ENCODE results near the gene MRGPRE.

Gene MRGPRE

DNA sequence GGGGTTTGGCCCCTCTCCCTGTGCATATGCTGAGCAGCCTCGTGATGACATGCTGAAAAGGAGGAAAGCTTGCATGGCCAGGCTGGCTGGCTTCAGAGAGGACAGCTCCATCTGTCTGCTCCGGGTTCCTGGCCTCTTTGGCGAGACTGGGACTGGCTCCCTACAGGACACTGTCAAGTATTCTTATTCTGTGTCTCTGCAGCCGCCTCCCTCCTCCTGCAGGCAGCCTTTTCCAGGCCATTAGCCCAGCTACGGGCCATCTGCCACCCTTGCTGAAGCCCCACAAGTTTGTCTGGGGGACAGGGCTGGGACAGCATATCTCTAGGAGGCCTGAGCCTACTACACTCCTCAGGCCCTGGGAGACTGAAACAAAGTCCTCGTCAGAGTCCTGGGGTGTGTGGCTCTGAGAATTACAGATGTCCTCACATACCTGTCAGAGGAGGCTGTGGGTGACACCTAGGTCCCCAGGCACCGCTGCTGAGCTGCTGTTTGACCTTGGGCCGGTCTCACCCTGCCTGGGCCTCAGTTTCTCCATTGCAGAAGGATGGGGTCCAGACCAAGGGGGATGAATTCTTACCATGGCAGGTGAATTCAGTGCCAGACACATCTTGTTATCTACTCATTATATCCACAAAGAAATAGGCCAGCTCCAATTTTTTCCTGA is 24.6 kb downstream of the MRGPRE start:
- no peak for DNase-seq

DNA sequence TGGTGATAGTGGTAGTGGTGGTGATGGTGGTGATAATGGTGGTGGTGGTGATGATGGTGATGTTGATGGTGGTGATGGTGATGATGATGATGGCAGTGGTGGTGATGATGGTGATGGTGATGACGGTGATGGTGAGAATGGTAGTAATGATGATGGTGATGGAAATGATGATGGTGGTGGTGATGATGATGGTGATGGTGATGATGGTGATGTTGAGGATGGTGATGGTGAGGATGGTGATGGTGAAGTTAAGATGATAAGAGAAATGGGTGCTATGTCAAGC is 25.4 kb downstream of the MRGPRE start:
- DNase-seq: no peak

DNA sequence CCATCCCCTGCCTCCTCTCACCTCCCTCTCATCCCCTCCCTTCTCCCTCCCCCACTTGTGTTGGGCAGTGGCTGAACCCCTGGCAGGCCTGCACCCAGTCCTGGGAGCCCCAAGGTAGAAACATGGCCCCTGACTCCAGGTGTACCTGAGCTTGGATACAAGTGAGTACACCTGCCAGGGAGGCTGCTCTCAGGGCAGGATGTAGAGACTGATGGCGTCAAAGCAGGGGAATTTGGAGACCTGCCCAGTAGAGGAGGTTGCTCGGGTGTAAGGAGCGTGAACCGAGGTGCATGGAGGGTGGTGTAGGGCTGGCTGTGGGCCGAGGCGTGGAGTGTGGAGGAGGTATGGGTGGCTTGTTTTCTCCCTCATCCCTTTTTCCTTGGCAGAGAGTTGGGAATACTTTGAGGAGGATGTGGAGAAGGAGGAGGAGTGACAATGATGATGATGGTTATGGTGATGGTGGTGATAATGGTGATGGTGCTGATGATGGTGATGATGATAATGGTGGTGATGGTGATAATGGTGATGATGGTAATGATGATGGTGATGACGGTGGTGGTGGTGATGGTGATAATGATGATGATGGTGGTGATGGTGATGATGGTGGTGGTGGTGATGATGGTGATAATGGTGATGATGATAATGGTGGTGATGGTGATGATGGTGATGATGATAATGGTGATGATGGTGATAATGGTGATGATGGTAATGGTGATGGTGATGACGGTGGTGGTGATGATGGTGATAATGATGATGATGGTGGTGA is 25.9 kb downstream of the MRGPRE start:
- DNase-seq: no peak

DNA sequence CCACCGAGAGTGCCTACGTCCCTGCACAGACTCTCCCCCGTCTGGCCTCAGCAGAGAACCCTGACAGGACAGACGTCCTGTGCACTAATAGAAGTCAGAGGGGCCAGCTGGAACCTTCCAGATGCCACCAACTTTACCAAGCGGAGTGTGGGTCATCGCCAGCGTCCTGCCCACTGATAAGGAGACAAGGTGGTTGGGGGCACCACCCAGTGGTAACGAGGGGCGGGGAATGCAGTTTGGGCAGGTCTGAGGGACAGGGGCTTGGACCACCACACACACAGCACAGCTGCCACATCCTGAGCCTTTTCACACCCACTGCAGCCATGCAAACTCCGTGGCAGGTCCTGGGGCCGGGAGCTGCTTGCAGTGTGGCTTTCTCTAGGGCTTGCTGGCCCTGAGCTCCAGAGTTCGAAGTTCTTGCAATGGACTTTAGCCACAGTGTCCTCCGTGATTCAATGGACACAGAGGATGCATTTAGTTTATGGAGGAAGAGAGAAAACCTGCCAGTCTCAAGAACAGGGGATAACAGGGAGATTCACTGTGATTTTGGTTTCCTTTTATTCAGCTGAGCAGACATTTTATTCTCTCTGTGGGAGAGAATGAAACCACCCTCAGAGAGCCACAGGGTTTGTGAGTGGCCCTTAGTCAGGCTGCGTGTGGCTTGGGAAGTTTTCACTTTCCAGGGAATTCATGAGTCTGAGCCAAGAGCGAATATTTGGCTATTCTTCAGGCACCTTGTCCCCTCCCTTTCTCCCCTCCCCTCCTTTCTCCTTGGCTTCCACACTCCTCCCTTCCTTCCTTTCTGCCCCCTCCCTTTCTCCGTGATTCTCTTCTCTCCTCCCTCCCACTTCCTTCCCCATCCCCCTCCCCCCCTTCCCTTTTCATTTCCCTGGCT is 26.7 kb downstream of the MRGPRE start:
- no peak for DNase-seq

DNA sequence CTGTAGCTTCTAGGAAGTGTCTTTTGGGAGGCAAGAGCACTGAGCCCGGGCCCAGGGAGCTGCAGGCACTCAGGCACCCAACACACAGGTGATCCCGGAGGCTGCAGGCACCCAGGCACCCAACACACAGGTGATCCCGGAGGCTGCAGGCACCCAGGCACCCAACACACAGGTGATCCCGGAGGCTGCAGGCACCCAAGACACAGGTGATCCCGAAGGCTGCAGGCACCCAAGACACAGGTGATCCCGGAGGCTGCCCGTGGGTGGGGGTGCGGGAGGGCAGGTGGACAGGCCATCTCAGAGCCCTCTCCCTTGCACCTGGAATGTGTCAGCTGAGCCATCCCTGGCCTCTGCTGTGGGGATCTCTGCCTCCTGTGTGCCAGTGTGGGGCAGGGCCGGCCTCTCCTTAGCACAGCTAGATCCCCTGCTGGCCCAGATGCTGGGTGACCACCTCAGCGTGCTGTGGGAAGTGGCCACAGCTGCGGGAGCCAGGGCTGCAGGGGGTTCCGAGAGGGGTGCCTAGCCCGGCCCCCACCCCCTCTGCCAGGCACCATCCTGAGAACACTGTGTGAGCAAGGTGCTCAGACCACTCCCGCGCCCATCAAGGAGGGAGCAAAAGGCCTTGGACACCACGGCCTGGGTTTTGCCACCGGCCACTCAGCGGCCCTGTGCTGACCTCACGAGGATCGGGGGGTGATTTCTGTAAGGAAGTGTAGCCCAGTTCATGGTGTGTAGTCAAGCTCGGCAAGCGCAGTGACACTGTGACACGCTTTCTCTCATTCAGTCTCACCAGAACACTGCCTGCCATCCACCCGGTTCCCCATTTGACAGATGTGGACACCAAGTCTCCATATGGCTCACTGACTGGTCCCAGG is 27.8 kb downstream of the MRGPRE start:
- DNase-seq: no peak

DNA sequence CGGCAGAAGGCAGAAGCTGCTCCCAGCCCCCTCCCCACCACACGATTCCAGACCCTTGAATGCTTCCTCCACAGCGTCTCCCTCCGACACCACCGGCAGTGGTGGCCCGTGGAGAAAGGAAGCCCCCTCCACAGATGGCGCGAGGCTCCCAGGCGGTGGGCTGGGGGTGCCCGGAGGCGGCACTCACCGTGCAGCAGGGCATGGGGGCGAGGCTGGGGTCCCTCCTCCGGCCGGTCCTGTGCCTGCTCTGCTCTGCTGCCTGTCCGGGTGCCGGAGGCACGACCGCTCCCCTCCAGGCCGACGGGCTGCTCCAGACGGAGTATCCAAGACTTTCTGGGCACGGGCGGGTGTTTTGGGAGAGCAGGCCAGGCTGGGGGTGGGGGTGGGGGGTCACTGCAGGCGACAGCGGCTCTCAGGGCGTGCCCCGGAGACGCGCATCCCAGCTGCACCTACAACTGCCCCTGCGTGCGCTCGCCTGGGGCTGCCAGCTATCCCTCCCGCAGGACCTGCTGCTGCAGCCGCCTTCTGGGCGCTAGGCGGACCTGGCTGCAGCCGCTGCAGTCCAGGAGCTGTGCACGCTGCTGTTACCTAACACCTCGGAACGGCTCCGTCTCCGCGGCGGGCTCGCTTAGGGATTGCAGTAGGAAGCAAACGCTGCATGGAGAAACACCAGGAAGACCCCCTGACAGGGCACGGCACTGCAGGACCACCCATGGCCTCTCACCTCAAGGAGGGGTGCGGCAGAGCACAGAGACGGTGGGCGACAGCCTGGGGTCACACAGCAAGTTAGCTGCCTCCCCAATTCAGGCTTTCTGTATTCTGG is 28.8 kb downstream of the MRGPRE start:
- no peak for DNase-seq

DNA sequence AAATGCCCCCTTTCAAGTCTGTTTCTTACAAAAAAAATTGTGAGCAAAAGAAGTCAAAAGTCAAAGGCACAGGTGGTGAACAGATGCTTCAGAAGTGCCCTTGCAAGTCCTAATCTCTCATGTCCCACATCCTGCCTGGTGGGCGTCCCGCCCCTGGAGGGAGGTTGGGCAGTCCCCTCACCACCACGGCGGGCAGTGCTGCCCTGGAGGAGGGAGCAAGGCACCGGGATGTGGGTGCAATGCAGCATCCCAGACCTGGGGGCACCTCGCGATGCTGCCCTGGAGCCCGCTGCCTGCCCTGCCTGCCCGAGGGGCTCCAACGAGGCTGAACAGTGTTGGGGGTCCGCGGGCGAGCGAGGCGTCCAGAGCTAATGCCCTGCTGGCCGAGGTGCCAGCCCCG is 29.5 kb downstream of the MRGPRE start:
- DNase-seq: no peak

DNA sequence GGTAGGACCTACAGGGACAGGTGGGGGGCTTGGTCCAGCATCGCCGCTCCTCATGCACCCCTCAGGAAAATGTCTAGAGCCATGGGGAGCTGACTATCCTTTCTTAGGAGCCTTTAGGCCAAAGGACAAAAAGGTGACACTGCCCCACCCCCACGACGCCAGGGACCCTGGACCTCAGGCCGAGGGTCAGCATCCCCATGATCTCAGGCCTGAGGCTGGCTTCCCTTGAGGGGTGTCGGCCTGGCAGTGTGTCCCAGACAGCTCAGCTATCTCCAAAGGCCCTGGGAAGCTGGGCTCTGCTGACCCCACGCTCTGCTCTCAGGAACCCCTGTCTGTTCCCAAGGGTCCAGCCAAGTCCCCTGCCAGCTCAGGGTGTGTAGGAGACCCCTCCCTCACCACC is 29.9 kb downstream of the MRGPRE start:
- DNase-seq: no peak

DNA sequence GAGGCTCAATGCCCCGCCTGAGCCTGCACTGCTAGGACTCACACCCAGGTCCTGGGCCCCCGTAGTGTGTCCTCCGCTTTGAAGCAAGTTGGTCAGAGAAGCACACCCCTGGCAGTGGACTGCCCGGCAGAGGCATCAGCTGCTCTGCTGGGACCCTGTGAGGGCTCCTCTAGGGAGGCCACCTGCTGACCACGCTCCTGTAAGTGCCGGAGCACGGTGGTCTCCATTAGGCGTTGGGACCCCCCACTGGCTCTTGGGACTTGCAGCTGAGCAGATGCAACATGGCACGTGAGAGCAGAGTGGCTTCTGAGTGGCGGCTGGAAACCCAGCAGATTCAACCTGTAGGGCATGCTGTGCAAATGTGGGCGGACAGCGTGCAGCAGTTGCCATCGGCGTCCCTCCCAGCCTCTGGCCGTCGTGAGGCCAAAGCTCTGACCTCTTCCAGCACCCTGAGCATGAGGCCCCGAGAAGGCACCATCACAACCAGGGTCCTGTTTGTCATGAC is 30.5 kb downstream of the MRGPRE start:
- DNase-seq: no peak

DNA sequence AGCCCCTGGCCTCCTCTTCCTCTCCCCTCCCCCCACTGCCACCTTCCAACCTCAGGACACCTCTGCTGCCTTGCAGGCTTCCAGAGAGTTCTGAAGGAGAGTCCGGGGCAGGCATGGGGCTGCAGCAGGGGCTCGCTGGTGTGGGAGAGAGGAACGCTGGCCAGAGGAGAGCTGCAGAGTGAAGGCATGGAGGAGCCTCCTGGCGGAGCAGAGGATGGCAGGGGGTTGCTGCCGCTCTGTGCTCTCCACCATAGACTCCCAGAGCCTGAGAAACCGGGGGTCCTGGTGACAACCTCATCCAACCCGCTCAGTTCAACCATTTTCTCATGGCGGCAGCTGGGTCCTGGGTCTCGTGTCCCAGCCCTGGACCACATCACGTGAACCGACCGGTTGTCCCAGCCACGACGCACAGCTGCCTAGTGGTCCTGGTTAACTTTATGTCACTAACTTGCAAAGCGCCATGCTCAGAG is 31.1 kb downstream of the MRGPRE start:
- DNase-seq: no peak

DNA sequence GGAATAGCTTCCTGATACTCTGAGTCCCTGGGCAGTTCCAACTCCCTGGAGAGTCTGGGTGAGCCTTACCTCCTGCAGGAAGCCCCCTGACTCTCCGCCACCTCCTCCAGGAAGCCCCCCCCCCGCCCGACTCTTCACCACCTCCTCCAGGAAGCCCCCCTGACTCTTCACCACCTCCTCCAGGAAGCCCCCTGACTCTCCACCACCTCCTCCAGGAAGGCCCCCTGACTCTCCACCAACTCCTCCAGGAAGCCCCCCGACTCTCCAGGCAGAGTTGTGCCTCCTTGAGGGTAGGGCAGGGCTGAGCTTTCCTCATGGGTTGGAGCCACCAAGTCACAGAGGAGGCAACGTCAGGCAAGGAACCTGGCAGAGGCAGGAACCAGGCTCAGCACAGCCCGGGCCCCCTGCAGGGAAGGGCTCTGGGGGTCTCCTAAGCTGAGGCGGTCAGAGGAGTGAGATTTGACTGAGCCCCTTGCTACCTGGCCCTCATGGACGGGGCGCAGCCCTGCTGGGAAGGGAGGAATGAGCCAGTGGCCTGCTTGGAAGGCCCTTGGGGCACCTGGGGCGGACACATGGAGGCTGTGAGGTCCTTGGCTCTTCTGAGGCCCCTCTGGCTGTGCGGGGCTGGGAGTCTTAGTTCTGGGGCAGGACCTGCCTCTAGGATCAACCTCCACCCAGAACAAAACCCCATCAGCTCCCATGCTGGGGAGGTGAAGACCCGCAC is 31.7 kb downstream of the MRGPRE start:
- no peak for DNase-seq

DNA sequence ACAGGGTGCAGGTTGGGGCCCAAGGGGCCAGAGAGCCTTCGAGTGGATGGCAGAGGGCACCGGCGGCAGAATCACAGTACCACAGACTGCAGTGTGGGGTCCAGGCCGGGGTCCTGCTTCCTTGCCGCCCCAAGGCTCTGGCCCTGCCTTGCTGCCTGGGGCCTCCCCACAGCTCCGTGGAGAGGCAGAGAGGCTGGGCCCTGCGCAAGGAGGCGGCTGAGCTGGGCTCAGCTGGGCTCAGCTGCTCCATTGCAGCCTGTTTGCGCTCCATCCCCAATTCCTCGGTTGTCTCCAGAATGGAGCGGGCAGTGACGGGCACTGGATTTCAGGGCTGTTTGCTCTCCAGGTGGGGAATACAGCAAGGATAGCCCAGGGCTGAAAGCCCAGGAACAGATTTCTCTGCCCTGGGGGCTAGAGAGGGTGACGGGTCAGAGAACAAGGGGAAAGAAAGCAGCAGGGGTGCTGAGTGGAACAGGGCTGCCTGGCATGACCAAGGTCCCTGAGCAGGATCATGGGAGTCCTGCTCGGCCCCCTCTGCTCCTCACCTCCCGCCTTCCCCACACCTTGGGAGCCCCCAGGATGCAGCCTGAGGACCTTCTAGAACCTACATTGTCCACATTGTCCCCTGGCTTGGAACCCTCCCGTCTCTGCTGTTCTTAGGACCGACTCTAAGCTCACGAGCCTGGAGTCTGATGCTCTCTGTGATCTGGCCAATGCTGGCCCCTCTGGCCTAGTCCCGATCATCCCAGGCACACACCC is 32.5 kb downstream of the MRGPRE start:
- no peak for DNase-seq

DNA sequence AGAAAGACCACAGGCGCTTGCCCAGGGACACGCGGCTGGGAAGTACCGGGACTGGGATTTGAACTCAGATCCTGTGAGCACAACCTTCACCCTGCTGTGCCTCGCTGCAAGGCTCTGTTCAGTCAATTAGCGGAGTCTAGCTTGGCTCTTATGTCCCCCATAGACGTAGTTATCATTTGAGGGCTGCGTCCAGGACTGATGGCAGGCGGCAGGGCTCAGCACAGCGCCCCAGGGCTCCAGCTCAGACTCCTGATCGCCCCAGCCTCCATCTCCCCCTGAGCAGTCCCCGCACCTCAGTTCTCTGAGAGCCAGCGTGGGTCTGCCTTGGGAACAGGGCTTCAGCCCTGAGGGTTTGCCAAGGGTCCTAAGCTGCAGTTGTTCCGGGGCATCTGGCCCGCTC is 33.4 kb downstream of the MRGPRE start:
- DNase-seq: no peak

DNA sequence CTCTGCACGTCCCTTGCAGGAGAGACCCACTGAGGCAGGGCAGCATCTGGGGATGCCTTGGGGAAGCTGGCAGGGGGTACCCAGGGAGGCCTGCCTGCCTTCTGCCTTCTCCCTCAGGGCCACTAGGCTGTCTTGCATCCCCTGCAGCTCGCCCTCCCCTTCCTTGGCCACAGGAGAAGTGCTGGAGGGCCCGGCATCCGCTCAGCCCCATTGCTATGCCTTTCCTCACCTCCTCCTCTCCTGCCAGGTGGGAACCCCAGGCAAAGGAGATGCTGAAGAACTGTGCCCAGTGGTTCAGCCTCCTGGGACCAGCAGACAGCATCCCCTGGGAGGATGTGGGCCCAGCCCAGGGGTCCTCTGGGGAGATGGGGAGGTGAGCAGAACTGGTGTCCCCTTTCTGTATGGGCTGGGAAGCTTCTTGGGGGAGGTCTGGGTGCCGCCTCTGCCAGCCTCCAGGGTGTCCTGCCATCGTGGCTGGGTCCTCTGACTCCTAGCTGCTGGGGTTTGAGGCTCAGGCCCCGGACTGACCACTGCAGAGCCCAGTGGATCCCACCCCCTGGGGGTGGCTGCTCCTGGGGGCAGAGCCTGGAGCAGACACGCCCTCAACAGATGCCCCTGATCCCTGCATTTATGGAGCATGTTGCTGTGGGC is 34.2 kb downstream of the MRGPRE start:
- DNase-seq: no peak

DNA sequence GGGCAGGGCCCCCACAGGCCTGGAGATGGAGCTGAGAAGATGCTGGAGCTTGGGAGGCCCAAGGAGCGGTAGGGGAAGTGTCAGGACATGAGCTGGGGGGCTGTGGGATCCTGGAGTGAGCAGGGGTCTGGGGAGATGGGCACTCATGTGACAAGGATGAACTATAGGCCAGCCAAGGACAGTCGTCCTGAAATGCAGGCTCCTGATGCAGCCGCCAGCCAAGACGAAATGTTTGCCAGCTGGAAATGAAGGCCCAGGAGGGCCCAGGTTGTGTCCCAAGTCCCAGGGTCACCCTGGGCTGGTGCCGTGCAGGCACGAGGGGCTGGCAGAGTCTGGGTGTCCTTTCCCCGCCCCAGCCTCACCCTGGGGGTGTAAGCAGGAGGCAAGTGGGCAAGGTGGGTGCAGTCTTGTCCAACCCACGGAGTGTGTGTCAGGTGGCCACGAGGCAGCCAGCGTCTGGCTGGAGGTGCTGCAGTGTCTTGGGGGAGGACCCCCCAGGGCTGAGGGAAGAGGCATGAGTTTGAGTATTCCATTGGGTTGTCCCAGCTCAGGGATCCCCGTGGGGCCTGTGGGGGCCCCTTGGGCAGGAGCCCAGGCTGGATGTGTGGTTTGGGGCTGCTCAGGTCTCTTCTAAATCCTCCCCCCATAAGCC is 35.0 kb downstream of the MRGPRE start:
- DNase-seq: no peak

DNA sequence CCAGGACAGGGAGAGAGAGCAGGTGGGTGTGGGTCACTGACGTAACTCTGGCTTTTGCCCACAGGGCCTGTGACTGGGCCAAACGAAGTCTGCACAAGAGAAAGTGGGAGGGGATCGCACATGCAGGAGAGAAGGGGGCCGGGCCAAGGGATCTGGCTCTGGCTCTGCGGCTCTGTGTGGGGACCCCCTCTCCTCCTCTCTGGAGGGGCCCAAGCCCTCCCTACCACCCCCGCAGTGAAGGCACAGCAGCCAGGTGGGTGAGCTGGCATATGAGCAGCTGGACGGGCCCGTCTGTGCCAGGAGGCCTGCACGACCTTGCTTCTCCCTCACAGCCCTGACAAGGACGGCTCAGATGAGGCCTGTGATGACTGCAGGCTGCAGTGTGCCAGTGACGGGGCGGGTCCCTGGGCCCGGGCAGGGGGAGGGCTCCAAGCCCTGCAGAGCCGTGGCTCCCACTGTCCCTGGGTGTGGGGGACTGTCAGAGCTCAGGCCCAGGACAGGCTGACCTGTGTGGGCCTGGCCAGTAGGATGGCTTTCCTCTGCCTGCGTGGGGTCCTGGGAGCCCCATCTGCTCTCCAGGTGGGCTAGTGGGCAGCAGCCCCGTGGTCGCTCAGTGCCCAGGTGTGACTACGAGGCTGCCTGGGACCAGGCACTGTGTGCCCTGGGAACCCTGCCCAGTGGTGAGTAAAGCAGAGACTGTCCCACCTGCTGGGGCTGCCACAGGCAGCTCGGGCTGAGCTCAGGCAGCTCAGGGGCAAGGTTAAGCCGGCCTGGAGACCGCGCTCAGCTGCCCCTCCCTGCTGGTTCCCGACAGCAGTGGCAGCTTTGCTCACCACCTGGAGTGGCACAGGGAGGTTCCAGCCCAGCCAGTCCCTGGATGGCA is 35.8 kb downstream of the MRGPRE start:
- DNase-seq: no peak

DNA sequence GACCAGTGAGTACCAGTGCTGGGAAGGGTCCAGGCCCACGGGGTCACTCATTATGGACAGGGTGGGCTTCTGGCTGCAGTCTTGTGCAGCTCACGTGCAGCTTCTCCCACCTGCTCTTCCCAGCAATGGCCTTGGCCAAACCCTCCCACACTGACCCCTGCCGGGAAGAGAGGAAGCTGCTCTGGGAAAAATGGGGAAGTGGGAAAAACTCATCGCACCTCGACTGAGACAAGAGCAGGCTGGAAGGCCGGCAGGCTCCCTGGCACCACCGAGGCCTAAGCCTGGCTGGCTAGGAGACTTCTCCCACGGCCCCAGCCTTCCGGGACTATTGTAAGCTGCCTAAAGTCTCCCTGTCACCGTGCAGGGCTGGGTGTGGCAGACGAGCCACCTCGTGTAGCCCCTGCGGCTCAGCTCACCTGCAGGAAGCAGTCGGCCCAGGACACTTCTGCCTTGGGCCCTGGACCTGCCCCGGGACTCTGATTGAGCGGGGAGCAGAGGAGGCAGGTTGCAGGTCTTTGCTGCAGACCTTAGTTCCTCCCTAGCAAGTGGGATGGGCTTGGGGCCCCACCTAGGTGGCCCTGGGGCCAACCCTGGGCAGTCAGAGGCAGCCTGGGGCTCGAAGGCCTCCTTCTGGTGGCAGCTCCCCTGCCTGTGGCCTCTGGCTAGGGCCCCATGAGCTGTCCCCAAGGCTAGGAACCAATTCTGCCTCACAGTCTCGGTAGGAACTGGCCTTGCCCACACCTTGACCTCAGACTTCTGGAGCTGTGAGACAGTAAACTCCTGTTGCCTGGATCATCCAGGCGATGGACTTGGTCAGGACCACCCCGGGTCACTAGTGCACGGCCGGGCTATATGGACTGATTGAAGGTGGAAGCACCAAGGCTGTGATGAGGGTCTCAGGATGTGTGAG is 36.7 kb downstream of the MRGPRE start:
- DNase-seq: no peak

Measured in T1000 (cell line).